Mucosa of descending colon (tissue), 3 donors: ENCODE data around the gene KLF17. TPM values are rescaled to one million over a fixed set of nuclear protein-coding genes. Genes with fewer than 3 reads are reported as not detected.
"Not testable (repeated sequence)": the region's sequence is repeated elsewhere in the genome, so short reads cannot be mapped to it uniquely, and the experiment has no call there.

Source experiments
- ATAC-seq: fragments of 200-7000 bp; cut with Tn5 transposase; one replicate; pipeline ENCODE4 v1.9.1; 2020; ENCODE audit warnings: mild to moderate bottlenecking, moderate library complexity
- DNase-seq, 3 donors: peaks; one replicate each; pipeline ENCODE4 v3.0.0-alpha.2; 2020
- H3K36me3 ChIP-seq: fragments of 200-600 bp; one replicate; pipeline ENCODE4 v1.8.0; 2021; ENCODE audit warnings: low read depth, mild to moderate bottlenecking
- H3K4me1 ChIP-seq: fragments of 200-600 bp; one replicate; pipeline ENCODE4 v1.8.0; 2021; ENCODE audit warnings: low read depth, mild to moderate bottlenecking
- H3K4me3 ChIP-seq: fragments of 200-600 bp; one replicate; pipeline ENCODE4 v1.8.0; 2021; ENCODE audit warnings: mild to moderate bottlenecking
- H3K9me3 ChIP-seq: fragments of 200-600 bp; one replicate; pipeline ENCODE4 v1.8.0; 2021; ENCODE audit warnings: mild to moderate bottlenecking
- intact Hi-C, 2 donors: fragments of 100-400 bp; cut with DNase I in 1 of 2; cut with micrococcal nuclease in 1 of 2; formaldehyde crosslinking; loops; one replicate each; pipeline versions ENCODE4 v1.11.0 to v1.11.1; 2022; cut with DNase I, micrococcal nuclease
- total RNA-seq, 3 donors: library from RNA; stranded (reverse); fragmentation: NEBNext Ultra II Directional in 2 of 3; extraction: Animal tissue kit (Norgen Biotek cat#: 25700) in 2 of 3; gene quantifications; one replicate each; pipeline versions ENCODE4 v1.2.1 to v1.2.4, GENCODE V29; 2021 to 2023
- TF ChIP-seq, protein P1 (sequence below): fragments of 200-600 bp; IDR thresholded peaks from one replicate; pipeline ENCODE4 v1.8.0; 2022; ENCODE audit warnings: antibody characterized with exemption, mild to moderate bottlenecking
- donor health status: DM: no; HTN: no; CAD: no; lungs with moderate emphysema.
- donor health status: DM: no; HTN: no; CAD: no.
- donor health status: DM: no; HTN: yes; CAD: no.

Gene KLF17
- total RNA-seq, 3 donors from 2014 or later: 0.13 TPM; not detected in 2

DNA sequence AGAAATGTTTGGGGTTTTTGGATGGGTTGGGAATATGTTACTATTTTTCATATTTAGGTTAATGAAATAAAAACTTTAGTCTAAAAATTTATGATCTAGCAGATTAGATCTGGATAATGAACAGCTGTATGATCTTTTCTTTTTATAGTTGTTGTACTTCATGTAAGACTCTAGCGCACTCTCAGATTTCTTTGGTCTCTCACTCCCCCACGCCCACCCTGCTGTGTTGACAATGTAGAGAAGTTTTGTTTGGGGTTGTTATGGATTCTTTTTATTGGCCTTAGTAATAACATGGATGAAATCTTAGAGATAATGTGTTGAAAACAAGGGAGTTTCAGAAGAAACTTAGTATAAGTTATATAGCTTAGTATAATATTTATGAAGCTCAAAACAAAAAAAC, 17.3 kb downstream of the KLF17 start:
- intact Hi-C loops: no loop called here
- Histone ChIP-seq H3K9me3 (no peaks in the 10 kb centered on the region), H3K36me3 (no peaks in the 10 kb centered on the region), H3K4me1 (no peaks in the 10 kb centered on the region), H3K4me3 (no peak overlapping the region)
- ATAC-seq: no peak
- no peak for DNase-seq
- TF ChIP-seq, protein P1, sequence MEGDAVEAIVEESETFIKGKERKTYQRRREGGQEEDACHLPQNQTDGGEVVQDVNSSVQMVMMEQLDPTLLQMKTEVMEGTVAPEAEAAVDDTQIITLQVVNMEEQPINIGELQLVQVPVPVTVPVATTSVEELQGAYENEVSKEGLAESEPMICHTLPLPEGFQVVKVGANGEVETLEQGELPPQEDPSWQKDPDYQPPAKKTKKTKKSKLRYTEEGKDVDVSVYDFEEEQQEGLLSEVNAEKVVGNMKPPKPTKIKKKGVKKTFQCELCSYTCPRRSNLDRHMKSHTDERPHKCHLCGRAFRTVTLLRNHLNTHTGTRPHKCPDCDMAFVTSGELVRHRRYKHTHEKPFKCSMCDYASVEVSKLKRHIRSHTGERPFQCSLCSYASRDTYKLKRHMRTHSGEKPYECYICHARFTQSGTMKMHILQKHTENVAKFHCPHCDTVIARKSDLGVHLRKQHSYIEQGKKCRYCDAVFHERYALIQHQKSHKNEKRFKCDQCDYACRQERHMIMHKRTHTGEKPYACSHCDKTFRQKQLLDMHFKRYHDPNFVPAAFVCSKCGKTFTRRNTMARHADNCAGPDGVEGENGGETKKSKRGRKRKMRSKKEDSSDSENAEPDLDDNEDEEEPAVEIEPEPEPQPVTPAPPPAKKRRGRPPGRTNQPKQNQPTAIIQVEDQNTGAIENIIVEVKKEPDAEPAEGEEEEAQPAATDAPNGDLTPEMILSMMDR: no peak

DNA sequence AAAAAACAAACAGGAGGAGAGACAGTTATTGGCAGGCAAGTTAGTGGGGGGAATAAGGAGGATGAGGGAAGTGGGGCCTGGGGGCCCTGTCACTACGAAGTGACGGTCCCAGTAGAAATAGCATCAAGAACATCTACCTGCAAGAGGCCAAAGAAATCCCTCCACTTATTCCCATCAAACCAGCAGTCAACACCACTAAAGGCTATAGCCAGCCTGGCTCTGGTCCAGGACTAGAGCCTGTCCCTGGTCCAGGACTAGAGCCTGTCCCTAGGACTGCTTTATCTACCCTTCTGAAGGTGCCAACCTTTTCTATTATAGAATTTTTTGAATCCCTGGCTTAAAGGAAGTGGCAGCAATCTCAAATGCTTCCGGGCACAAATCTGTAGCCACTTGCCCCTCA, 19.6 kb downstream of the KLF17 start:
- no peak for ATAC-seq
- no peak for DNase-seq
- H3K9me3 ChIP-seq: no peaks in the 10 kb centered on the region
- H3K4me3 ChIP-seq: no peak overlapping the region
- H3K4me1 ChIP-seq: no peaks in the 10 kb centered on the region
- TF ChIP-seq, protein P1: no peak
- intact Hi-C loops: no loop called here
- H3K36me3 ChIP-seq: no peaks in the 10 kb centered on the region

DNA sequence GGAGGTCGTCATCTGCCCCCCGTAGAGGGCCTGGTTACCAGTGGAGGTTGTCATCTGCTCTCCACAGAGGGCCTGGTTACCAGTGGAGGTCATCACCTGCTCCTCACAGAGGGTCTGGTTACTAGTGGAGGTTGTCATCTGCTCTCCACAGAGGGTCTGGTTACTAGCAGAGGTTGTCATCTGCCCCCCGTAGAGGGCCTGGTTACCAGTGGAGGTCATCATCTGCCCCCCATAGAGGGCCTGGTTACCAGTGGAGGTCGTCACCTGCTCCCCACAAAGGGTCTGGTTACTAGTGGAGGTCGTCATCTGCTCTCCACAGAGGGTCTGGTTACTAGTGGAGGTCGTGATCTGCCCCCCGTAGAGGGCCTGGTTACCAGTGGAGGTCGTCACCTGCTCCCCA, 20.9 kb downstream of the KLF17 start:
- H3K36me3 ChIP-seq, intact Hi-C loops, DNase-seq, ATAC-seq, H3K4me3 ChIP-seq, H3K4me1 ChIP-seq, H3K9me3 ChIP-seq: not testable (repeated sequence)

DNA sequence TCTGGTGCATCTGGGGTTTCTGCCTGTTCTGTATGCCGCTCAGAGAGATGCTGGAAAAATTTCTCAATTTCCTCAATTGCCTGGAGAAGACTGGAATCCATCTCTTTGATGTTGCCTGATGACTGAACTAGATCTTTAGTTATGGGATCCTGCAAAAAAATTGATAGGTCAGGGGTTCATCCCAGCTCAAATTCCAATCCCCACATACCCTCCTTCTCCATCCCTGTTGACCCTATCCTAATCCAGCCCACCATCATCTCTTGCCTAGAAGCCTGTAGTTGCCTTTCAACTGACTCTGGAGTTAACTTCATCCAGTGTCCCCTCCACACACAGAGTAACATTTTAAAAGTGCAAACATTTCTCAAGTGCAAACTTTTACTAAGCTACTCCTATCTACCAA, 22.9 kb downstream of the KLF17 start, which contains the start of gene KLF18:
KLF18 (minus strand) TSS at position 101 of the 400 bp plus-strand sequence; CDS start at position 101, 0 bp downstream.
- Histone ChIP-seq H3K4me3 (no peak within 1 kb of the TSS), H3K9me3 (peaks cover 19% of the 10 kb centered on the region), H3K4me1 (no peaks in the 10 kb centered on the region), H3K36me3 (no peaks in the 10 kb centered on the region)
- TF ChIP-seq, protein P1: no peak
- ATAC-seq: no peak
- intact Hi-C loops: no loop called here
- no peak for DNase-seq

DNA sequence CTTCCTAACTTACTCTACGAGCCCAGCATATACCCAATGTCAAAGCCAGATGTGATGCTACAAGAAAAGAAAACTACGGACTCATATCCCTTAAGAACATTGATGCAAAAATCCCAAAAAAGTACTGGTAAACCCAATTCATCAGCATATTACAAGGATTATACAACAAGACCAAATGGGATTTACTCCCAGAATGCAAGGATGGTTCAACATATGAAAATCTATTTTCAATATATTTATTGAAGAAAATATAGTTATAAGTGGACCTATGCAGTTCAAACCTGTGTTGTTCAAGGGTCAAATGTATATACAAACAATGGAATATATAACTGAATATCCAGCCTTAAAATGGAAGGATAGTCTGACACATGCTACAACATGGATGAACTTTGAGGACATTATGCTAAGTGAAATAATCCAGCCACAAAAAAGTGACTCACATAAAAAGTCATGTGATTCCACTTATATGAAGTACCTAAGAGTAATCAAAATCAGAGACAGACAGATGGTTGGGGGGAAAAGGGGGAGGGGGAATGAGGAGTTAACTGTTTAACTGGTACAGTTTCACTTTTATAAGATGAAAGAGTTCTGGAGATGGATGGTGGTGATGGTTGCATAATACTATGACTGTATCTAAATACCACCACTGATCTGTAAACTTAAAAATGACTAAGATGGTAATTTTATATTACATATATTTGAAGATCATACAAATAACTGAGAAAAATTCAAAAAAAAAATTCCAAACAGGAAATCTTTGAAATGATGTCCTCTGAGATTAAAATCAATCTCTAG, 26.5 kb downstream of the KLF17 start:
- intact Hi-C loops: no loop called here
- Histone ChIP-seq H3K4me1 (no peaks in the 10 kb centered on the region), H3K36me3 (no peaks in the 10 kb centered on the region), H3K9me3 (peaks cover 19% of the 10 kb centered on the region), H3K4me3 (no peak overlapping the region)
- no peak for ATAC-seq
- TF ChIP-seq, protein P1: no peak
- no peak for DNase-seq

DNA sequence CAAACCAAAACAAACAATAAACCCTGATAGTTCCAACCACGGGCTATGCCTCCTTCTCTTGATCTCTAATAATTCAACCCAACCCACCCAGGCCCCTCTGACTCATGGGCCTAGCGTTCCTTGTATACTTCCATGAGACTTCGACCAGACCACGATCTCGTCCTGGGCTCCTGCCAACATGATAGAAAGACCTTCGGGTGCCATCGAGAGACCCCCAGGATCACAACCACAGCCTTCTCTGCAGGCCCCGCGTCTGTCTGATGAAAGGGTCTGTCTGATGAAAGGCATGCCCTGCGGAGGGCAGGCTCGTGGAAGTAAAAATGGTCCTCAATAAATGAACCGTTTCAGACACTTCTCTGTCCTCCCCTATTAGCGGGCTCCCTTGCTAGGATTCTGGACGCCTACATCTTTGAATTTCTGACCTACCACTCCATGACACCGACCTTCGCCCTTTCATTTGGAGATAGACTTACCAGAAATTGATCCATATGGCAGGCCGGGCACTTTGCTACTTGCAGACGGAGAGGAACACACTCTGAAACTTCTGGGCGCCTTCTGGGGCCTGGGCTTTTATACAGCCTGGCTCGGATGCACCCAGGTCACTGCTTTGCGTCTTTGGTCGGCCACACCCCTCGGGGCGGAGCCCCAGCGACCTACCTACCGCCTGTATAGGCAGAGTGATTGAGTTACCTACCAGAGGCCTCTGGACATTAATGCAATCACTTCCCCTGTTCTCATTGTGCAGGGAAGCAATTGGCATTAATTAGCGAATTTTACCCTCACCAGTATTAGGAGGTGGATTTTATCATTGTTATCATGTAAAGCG, 28.1 kb downstream of the KLF17 start:
- TF ChIP-seq, protein P1: no peak
- no peaks in the 10 kb centered on the region for H3K4me1 ChIP-seq
- no peak for DNase-seq
- H3K4me3 ChIP-seq: no peak overlapping the region
- no peak for ATAC-seq
- intact Hi-C loops: no loop called here
- H3K9me3 ChIP-seq: peaks cover 19% of the 10 kb centered on the region
- H3K36me3 ChIP-seq: no peaks in the 10 kb centered on the region
